ENCODE measurements around the gene NAALADL2. TPM values are rescaled to one million over a fixed set of nuclear protein-coding genes. Genes with fewer than 3 reads are reported as not detected.
"Not testable (repeated sequence)": the region's sequence is repeated elsewhere in the genome, so short reads cannot be mapped to it uniquely, and the experiment has no call there.

The NAALADL2 gene
- total RNA-seq, 4 donors from 2014 or later, result 0.26 to 218 (median 17.4) TPM

GRCh38 chr3:175270866-175271265 is 411.7 kb downstream of the NAALADL2 start:
- intact Hi-C loops (cut with DNase I; ENCODE audit: low total_unique reads), result no loop called here
- DNase-seq, result no peak

GRCh38 chr3:175271465-175271864 is 412.3 kb downstream of the NAALADL2 start:
- H3K27ac ChIP-seq; intact Hi-C loops (cut with DNase I; ENCODE audit: low total_unique reads); DNase-seq; H3K27me3 ChIP-seq; H3K9me3 ChIP-seq; H3K36me3 ChIP-seq; H3K4me1 ChIP-seq; H3K4me3 ChIP-seq: not testable (repeated sequence)

More at GRCh38 chr3:175270866-175271265, 411.7 kb downstream of the NAALADL2 start:
- H3K27ac ChIP-seq, result no peak overlapping the region
- H3K4me3 ChIP-seq, result no peak overlapping the region
- no peaks in the 10 kb centered on the region for H3K36me3 ChIP-seq
- no peak for TF ChIP-seq POLR2A (IDR thresholded peaks at IDR 0.05)
- no peak for TF ChIP-seq CTCF (IDR thresholded peaks at IDR 0.05)
- no peaks in the 10 kb centered on the region for H3K27me3 ChIP-seq
- H3K4me1 ChIP-seq, result no peaks in the 10 kb centered on the region
- H3K9me3 ChIP-seq, result no peaks in the 10 kb centered on the region

- H3K9me3 ChIP-seq, result no peaks in the 10 kb centered on the region
- H3K27me3 ChIP-seq, result no peaks in the 10 kb centered on the region
- TF ChIP-seq CTCF (IDR thresholded peaks at IDR 0.05) (no peak), POLR2A (IDR thresholded peaks at IDR 0.05) (no peak)
- intact Hi-C loops (cut with DNase I; ENCODE audit: low total_unique reads), result no loop called here
- H3K4me3 ChIP-seq, result no peak overlapping the region
- no peaks in the 10 kb centered on the region for H3K4me1 ChIP-seq
- no peaks in the 10 kb centered on the region for H3K36me3 ChIP-seq
- DNase-seq, result no peak
- no peak overlapping the region for H3K27ac ChIP-seq
These were observed 413.3 kb downstream of the NAALADL2 start for GRCh38 chr3:175272392-175272791.

- intact Hi-C loops (cut with DNase I; ENCODE audit: low total_unique reads), result no loop called here
- Histone ChIP-seq H3K4me3 (no peak overlapping the region), H3K4me1 (no peaks in the 10 kb centered on the region), H3K27me3 (no peaks in the 10 kb centered on the region), H3K9me3 (no peaks in the 10 kb centered on the region), H3K36me3 (no peaks in the 10 kb centered on the region), H3K27ac (no peak overlapping the region)
- DNase-seq, result no peak
- TF ChIP-seq POLR2A (IDR thresholded peaks at IDR 0.05) (no peak), CTCF (IDR thresholded peaks at IDR 0.05) (no peak)
These were observed 414.4 kb downstream of the NAALADL2 start for GRCh38 chr3:175273573-175273972.

GRCh38 chr3:175274056-175274455 is 414.9 kb downstream of the NAALADL2 start:
- intact Hi-C loops (cut with DNase I; ENCODE audit: low total_unique reads), result no loop called here

More at GRCh38 chr3:175274056-175274455, 414.9 kb downstream of the NAALADL2 start:
- Histone ChIP-seq H3K36me3 (no peaks in the 10 kb centered on the region), H3K4me3 (no peak overlapping the region), H3K27me3 (no peaks in the 10 kb centered on the region), H3K27ac (no peak overlapping the region), H3K9me3 (no peaks in the 10 kb centered on the region), H3K4me1 (no peaks in the 10 kb centered on the region)
- no peak for DNase-seq
- TF ChIP-seq CTCF (IDR thresholded peaks at IDR 0.05), result no peak

Data from uterus (tissue), 4 donors.